ENCODE results near the gene COX7B2.

COX7B2 gene

DNA sequence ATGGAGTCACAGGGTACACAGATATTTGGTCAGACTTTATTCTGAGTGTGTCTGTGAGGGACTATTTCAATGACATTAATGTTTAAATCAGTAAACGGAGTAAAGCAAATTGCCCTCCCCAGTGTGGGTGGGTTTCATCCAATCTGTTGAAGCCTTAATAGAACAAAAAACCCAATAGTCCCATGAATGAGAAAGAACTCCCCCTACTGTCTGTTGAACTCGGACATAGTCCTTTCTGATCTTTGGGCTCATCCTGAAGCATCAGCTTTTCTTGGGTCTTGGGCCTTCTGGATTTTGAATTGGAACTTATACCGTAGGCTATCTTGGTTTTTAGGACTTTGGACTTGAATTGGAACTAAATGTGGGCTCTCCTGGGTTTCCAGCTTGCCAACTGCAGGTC, 193.6 kb downstream of the COX7B2 start:
- no peak for FAIRE-seq
- no peak for DNase-seq (ENCODE audit: insufficient read length)
- TF ChIP-seq TAF1 (IDR thresholded peaks at IDR 0.05; ENCODE audit: borderline replicate concordance, low read depth, low read length): no peak
- TF ChIP-seq POLR2A (IDR thresholded peaks at IDR 0.05; ENCODE audit: low read depth, low read length): no peak
- TF ChIP-seq POLR2AphosphoS5 (IDR thresholded peaks at IDR 0.05; ENCODE audit: low read depth, low read length): no peak

DNA sequence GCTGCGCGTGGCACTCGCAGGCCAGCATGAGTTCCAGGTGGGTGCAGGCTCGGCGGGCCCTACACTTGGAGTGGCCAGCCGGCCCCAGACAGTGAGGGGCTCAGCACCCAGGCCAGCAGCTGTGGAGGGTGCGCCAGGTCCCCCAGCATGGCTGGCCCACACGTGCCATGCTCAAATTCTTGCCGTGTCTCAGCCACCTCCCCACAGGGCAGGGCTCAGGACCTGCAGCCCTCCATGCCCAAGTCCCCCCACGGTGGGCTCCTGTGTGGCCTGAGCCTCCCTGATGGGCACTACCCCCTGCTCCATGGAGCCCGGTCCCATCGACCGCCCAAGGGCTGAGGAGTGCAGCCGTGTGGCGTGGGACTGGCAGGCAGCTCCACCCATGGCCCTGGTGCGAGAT, 210.2 kb downstream of the COX7B2 start:
- DNase-seq (ENCODE audit: insufficient read length): no peak
- no peak for TF ChIP-seq POLR2A (IDR thresholded peaks at IDR 0.05; ENCODE audit: low read depth, low read length)
- TF ChIP-seq TAF1 (IDR thresholded peaks at IDR 0.05; ENCODE audit: borderline replicate concordance, low read depth, low read length): no peak
- TF ChIP-seq POLR2AphosphoS5 (IDR thresholded peaks at IDR 0.05; ENCODE audit: low read depth, low read length): no peak
- FAIRE-seq: no peak
